GM20431 (cell line): ENCODE measurements around the gene TBPL2.
"Not testable (repeated sequence)": the region's sequence is repeated elsewhere in the genome, so short reads cannot be mapped to it uniquely, and the experiment has no call there.

ENCODE experiments used
- in situ Hi-C: fragments of 300-500 bp; cut with MseI, MboI; formaldehyde crosslinking; loops from one replicate; pipeline ENCODE4 v1.15.0; 2020; ENCODE audit warnings: low sequenced_read_pairs; ENCODE audit not compliant: unreplicated experiment

Gene TBPL2

DNA sequence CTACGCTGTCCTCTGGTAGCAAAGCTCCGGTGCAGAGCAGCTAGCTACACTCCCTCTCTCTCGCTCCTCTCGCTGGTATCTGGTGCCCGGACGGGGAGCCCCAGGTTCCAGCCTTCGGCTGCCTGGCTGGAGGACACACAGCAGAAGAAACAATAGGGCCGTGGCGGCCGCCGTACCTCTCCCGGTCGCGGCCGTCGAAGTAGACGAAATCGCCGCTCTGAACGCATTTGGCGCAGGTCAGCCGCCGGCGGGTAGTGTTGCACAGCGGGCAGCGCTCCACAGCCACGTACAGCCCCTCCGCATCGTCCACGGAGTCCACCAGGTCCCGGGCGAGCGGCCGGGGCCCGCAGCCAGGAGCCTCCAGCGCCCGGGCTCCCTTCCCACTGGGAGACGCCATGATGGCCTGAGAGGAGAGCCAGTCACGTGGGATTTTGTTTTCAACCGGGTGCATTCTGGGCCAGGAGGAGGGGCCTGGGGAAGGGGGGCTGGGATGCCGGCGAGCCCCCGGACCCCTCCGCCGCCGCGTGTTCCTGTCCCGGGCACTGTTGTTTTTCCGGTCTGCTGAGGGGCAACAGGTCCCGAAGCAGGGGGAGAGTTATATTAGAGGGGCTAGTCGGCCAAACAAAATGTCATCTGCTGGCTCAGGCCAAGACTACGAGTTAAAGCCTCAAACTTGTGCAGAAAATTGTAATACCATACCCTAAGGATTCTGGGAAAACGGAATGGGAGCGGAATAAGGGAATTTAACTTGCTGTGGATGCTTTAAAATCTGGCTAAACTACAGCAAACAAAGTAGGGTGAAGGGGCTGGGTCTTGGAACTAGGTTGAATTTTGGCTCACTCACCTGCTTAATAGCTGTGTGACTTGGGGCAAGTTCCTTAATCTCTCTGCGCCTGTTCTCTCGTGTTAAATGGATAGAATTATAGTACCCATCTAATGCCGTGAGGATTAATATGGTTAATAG, 28.7 kb downstream of the TBPL2 start, which contains the start of gene ATG14:
TSS of gene ATG14 (minus strand) at position 405 of the 964 bp plus-strand sequence. CDS start at position 397, 8 bp downstream.
- in situ Hi-C loops, result no loop called here

DNA sequence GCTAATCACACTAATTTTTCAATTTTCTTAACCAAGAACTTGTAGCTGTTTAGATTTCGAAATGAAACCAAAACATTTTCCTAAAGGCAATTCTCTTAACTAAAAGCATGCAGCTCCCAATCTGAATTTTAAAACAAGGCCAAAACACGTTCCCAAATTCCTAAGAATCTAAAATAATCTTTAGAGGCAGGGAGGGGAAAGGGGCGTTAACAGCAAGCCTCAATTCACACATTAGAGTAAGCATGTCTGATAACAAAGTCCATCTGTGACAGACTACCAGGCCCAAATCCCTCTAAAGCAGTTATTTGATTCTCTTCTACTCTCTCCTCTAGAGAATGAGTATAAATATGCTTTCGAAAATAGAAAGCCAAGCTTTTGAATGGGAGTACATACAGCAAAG, 29.5 kb downstream of the TBPL2 start:
- in situ Hi-C loops, result no loop called here

DNA sequence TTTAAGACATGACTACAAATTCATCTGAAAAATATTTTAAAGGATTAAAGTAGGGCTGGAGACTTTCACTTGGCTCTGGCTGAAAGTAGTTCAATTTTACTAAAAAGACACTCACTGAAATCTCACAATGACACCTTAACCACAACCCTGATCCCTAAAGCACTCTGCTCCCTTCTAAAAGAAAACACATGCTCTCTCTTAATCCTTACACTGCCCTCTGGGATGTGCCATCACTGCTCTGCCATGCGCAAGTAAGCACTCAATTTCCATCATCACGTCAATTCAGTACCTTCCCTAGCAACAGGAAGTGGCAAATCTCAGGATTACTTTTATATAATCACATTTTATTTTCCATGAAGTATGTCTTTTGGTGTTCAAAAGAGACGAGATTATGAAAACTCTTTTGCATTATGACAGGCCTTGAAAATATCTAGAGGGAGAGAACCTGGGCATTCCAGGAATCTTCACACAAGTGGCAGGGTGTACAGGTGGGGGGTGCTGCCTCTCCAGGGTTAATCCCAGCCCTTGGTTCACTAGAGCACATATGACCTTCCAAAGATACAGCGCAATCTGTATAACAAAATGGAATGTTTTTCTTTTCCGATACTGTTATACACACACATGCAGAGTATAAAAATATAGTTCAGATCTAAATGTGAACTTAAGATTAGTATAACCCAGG, 36.1 kb downstream of the TBPL2 start:
- in situ Hi-C loops, result no loop called here

DNA sequence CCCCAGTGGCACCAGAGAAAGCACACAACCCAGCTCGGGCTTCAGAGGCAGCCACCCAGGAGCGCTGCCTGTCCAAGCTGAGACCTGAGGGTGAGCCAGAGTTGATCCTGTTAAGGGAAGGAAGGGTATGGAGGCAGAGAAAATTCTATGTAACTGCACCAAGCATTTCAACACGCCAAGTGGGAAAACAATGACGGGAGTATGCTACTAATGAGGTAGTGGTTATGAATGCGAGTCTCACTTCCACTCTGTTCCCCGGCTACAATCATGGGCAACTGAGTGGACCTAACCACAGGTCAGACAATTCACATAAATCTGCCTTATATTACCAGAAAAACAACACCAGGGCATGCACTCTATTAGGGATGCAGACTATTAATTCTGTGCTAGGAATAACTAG, 38.7 kb downstream of the TBPL2 start:
- in situ Hi-C loops, result no loop called here

DNA sequence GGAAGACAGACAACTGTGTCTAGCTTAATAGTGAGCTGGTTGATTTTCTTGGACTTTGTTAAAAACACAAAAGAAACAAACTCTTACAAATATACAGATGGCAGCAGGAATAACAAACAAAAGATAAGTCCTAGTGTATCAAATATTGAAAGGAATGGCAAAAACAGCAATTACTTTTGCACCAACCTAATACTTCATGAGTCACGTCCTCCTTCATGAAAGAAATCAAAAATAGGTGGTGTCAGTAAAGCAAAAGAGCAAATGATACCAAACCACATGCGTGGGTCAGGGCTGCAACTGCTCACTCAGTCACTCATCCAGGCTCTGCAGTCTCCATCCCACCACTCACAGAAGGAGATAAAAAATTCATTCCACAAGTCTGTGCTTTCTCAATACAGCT, 40.6 kb downstream of the TBPL2 start:
- in situ Hi-C loops, result no loop called here

DNA sequence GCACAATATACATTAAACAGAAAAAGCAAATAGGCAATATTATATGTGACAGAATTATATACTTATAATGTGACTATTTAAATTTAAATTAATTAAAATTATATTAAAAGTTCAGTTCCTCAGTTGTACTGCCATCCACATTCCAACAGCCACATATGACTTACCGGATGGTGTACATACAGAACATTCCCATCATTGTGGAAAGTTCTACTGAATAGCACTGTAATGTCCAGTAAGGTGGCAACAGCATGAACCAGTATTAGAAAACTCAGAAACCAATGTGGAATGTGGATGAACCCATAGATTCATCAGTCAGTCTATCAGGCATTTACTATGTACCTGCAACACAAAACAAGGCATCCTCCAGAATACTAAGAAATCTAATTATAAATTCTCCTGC, 41.2 kb downstream of the TBPL2 start:
- in situ Hi-C loops, result no loop called here

GRCh38 chr14:55398679-55399078, 41.7 kb downstream of the TBPL2 start:
- in situ Hi-C loops, result no loop called here

- in situ Hi-C loops, result no loop called here
Measured at GRCh38 chr14:55389330-55389729, 51.1 kb downstream of the TBPL2 start.

- in situ Hi-C loops, result no loop called here
Measured at GRCh38 chr14:55388160-55388559, 52.3 kb downstream of the TBPL2 start.

DNA sequence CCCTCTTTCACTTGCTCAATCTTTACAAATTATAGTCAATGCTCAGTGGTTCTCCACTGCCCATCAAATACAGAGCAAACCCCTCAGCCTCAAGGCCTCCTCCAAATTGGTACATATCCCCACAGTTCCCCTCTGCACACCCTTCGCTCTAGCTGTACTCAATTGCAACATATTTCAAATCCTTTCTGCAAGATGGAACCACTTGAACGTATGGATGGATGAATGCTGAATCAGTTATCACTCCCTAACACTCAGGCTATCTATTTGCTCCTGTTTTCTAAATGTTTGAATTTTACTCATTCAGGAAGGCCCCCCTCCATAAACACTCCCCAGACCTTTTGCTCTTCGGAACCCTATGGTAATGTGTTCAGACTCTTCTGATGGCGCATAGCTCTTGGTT, 53.3 kb downstream of the TBPL2 start:
- in situ Hi-C loops, result no loop called here

- in situ Hi-C loops, result no loop called here
Measured at GRCh38 chr14:55386037-55386808, 54.2 kb downstream of the TBPL2 start.

DNA sequence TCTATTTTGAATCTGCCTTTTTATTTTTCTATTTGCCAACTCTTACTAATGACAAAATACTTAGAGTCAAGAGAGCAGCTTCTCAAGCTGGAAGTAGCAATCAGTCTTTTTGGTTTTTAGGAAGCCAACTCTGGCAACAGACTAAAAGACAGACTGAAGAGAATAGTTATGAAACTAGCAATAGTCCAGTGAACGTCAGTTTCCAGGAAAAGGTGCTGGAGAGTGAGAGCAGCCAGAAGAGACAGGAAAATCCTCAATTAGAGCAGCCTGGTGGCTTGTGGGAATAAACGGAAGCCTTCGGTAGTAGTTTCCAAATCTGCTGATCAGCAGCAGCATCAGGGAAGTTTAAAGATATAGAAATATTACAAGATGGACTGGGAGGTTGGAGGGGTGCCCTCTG, 55.9 kb downstream of the TBPL2 start:
- in situ Hi-C loops, result no loop called here

DNA sequence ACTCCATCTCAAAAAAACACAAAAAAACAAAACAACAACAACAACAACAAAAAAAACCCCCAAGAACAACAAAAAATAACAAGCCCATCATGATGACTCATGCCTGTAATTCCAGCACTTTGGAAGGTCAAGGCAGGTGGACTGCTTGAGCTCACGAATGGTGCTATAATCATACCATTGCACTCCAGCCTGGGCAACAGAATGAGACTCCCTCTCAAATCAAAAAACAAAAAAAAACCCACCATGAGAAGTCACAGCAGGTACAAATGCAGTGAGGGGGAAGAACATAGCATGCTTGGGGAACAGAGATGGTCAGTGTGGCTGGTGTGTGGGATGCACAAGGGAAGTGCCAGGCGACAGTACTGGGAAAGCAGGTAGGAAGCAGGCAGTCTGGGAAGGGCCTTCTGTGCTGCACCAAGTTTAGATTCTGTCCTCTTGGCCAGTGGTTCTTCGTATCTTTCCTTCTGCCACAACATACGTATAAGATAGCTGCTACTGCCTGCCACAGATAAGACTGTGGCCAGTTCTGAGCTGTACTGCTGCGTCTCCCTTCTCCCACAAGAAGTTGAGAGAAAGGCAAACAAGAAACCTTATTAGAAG, 56.8 kb downstream of the TBPL2 start:
- in situ Hi-C loops, result no loop called here

DNA sequence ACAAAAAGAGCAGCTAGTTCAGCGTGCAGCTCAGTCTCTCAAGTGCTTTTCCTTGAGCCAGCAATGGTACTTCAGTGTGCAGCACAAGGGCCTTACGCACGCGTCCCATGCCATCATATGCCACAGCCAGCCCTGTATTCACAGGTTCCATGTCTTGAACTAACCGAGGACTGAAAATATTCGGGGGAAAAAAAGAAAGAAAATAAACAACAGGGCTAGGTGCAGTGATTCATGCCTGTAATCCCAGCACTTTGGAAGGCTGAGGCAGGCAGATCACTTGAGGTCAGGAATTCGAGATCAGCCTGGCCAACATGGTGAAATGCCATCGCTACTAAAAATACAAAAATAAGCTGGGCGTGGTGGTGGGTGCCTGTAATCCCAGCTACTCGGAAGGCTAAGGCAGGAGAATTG, 57.4 kb downstream of the TBPL2 start:
- in situ Hi-C loops, result not testable (repeated sequence)

- in situ Hi-C loops, result no loop called here
Measured at GRCh38 chr14:55382483-55382882, 57.9 kb downstream of the TBPL2 start.

DNA sequence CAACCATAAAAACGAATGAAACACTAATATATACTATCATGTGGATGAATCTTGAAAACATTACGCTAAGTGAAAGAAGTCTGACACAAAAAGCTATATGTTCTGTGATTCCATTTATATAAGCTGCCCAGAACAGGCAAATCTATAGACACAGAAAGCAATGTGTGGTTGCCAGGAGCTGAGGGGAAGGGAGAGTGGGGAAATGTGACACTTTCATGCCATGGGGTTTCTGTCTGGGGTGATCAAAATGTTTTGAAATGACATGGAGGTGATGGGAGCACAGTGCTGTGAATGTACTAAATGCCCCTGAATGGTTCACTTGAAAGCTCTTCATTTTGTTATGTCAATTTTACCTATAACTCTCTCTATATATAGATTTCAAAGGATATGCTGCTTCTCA, 58.9 kb downstream of the TBPL2 start:
- in situ Hi-C loops, result no loop called here

GRCh38 chr14:55381040-55381439, 59.4 kb downstream of the TBPL2 start:
- in situ Hi-C loops, result no loop called here

GRCh38 chr14:55377236-55377635, 63.2 kb downstream of the TBPL2 start:
- in situ Hi-C loops, result no loop called here

- in situ Hi-C loops, result no loop called here
Measured at GRCh38 chr14:55374771-55375170, 65.6 kb downstream of the TBPL2 start.
